ENCODE results near the gene DUSP8.
"Not testable (repeated sequence)": the region's sequence is repeated elsewhere in the genome, so short reads cannot be mapped to it uniquely, and the experiment has no call there.

- TF ChIP-seq HDAC6 (IDR thresholded peaks at IDR 0.05; ENCODE audit: low read depth, low read length); YY1 (IDR thresholded peaks at IDR 0.05; ENCODE audit: low read depth, low read length); EZH2 (IDR thresholded peaks at IDR 0.05; ENCODE audit: low read depth, low read length, severe bottlenecking); E2F6 (IDR thresholded peaks at IDR 0.05); CTCF (IDR thresholded peaks at IDR 0.05; ENCODE audit: control extremely low read depth in 1 of 3, insufficient read depth in 1 of 3, low read depth in 1 of 3, low read length in 3 of 3); CBX8 (IDR thresholded peaks at IDR 0.05; ENCODE audit: borderline replicate concordance, low read depth, low read length); TBP (IDR thresholded peaks at IDR 0.05; ENCODE audit: low read depth, low read length); MAX (IDR thresholded peaks at IDR 0.05); JUND (IDR thresholded peaks at IDR 0.05; ENCODE audit: low read length); SIN3A (conservative IDR thresholded peaks at IDR 0.05 in 1 of 2, IDR thresholded peaks at IDR 0.05 in 1 of 2; ENCODE audit: low read depth in 1 of 2, low read length in 2 of 2): not testable (repeated sequence)
Observed at GRCh38 chr11:1605923-1606322, 33.9 kb upstream of the DUSP8 start.
